GM23338 (cell line): ENCODE results near the gene SCML1.

Source experiments
- CREB1 ChIP-seq: fragments of 250-450 bp; sonication (Bioruptor Pico); IDR thresholded peaks from 2 replicates; pipeline ENCODE4 v1.5.0; 2020; ENCODE audit warnings: low read depth, mild to moderate bottlenecking, moderate library complexity
- EZH2 ChIP-seq: fragments of 200-600 bp; sonication (generic); IDR thresholded peaks from one replicate; pipeline ENCODE4 v1.8.0; 2017; ENCODE audit warnings: antibody characterized with exemption, mild to moderate bottlenecking, low read depth; ENCODE audit not compliant: unreplicated experiment
- EZH2phosphoT487 ChIP-seq: fragments of 200-600 bp; sonication (generic); IDR thresholded peaks from one replicate; pipeline ENCODE4 v1.8.1; 2018; ENCODE audit warnings: antibody characterized with exemption; ENCODE audit not compliant: unreplicated experiment
- JUNB ChIP-seq: IDR thresholded peaks from one replicate; pipeline ENCODE4 v1.6.1; 2016; ENCODE audit warnings: antibody characterized with exemption; ENCODE audit not compliant: unreplicated experiment
- NANOG ChIP-seq: IDR thresholded peaks from 2 replicates; pipeline ENCODE4 v1.6.1; 2016; ENCODE audit warnings: antibody characterized with exemption, borderline replicate concordance
- POLR2AphosphoS5 ChIP-seq: IDR thresholded peaks from 2 replicates; pipeline ENCODE4 v1.6.1; 2016; ENCODE audit warnings: antibody characterized with exemption, low read depth
- STAT1 ChIP-seq: IDR thresholded peaks from one replicate; pipeline ENCODE4 v1.6.1; 2016; ENCODE audit warnings: antibody characterized with exemption; ENCODE audit not compliant: unreplicated experiment
- ZNF114 ChIP-seq: fragments of 250-450 bp; sonication (Bioruptor Pico); IDR thresholded peaks from 2 replicates; pipeline ENCODE4 v1.5.0; 2020; ENCODE audit warnings: mild to moderate bottlenecking, moderate library complexity
- TF ChIP-seq, protein P1 (sequence below), 2 experiments: fragments of 200-600 bp in 1 of 2; sonication (generic) in 1 of 2; conservative IDR thresholded peaks; 2 replicates each; pipeline versions ENCODE4 v1.5.1 to v1.6.1; 2016 to 2017; ENCODE audit warnings: antibody characterized with exemption in 2 of 2, low read depth in 2 of 2, mild to moderate bottlenecking in 2 of 2, moderate library complexity in 1 of 2
- TF ChIP-seq, protein P2 (sequence below): IDR thresholded peaks from 2 replicates; pipeline ENCODE4 v1.6.1; 2016; ENCODE audit warnings: antibody characterized with exemption
- TF ChIP-seq, protein P3 (sequence below): fragments of 250-450 bp; sonication (Bioruptor Pico); IDR thresholded peaks from 2 replicates; pipeline ENCODE4 v1.5.0; 2020; ENCODE audit warnings: mild to moderate bottlenecking, moderate library complexity
- TF ChIP-seq, protein P4 (sequence below): IDR thresholded peaks from one replicate; pipeline ENCODE4 v1.6.1; 2018; ENCODE audit warnings: antibody characterized with exemption; ENCODE audit not compliant: unreplicated experiment

DNA sequence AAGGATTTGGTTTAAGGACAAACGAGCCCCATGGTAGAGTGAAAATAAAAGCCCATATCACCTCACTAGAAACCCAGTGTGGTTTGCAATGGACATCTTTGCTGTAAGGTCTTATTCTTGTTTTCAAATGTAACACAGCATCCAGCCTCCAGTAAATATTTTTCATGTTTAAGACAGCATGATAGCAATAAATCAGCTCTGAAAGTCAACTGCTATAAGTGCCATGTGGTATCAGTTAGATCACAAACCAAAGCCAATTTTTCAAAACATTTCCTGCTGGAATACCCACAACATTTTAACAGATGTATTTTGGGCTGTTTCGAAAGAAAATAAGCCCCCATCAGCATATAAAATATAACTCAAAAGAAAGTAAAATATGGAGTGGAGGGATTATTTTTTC lies 24.0 kb upstream of the SCML1 start:
- TF ChIP-seq, protein P1, sequence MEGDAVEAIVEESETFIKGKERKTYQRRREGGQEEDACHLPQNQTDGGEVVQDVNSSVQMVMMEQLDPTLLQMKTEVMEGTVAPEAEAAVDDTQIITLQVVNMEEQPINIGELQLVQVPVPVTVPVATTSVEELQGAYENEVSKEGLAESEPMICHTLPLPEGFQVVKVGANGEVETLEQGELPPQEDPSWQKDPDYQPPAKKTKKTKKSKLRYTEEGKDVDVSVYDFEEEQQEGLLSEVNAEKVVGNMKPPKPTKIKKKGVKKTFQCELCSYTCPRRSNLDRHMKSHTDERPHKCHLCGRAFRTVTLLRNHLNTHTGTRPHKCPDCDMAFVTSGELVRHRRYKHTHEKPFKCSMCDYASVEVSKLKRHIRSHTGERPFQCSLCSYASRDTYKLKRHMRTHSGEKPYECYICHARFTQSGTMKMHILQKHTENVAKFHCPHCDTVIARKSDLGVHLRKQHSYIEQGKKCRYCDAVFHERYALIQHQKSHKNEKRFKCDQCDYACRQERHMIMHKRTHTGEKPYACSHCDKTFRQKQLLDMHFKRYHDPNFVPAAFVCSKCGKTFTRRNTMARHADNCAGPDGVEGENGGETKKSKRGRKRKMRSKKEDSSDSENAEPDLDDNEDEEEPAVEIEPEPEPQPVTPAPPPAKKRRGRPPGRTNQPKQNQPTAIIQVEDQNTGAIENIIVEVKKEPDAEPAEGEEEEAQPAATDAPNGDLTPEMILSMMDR (conservative IDR thresholded peaks at IDR 0.05; ENCODE audit: low read depth in 2 of 2), result no peak
- TF ChIP-seq EZH2 (no peak), JUNB (no peak), NANOG (no peak), CREB1 (CRISPR knock-in tag) (no peak), POLR2AphosphoS5 (no peak), EZH2phosphoT487 (no peak), STAT1 (no peak), ZNF114 (CRISPR knock-in tag) (no peak)
- TF ChIP-seq, protein P2, sequence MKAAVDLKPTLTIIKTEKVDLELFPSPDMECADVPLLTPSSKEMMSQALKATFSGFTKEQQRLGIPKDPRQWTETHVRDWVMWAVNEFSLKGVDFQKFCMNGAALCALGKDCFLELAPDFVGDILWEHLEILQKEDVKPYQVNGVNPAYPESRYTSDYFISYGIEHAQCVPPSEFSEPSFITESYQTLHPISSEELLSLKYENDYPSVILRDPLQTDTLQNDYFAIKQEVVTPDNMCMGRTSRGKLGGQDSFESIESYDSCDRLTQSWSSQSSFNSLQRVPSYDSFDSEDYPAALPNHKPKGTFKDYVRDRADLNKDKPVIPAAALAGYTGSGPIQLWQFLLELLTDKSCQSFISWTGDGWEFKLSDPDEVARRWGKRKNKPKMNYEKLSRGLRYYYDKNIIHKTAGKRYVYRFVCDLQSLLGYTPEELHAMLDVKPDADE, result no peak
- TF ChIP-seq, protein P3, sequence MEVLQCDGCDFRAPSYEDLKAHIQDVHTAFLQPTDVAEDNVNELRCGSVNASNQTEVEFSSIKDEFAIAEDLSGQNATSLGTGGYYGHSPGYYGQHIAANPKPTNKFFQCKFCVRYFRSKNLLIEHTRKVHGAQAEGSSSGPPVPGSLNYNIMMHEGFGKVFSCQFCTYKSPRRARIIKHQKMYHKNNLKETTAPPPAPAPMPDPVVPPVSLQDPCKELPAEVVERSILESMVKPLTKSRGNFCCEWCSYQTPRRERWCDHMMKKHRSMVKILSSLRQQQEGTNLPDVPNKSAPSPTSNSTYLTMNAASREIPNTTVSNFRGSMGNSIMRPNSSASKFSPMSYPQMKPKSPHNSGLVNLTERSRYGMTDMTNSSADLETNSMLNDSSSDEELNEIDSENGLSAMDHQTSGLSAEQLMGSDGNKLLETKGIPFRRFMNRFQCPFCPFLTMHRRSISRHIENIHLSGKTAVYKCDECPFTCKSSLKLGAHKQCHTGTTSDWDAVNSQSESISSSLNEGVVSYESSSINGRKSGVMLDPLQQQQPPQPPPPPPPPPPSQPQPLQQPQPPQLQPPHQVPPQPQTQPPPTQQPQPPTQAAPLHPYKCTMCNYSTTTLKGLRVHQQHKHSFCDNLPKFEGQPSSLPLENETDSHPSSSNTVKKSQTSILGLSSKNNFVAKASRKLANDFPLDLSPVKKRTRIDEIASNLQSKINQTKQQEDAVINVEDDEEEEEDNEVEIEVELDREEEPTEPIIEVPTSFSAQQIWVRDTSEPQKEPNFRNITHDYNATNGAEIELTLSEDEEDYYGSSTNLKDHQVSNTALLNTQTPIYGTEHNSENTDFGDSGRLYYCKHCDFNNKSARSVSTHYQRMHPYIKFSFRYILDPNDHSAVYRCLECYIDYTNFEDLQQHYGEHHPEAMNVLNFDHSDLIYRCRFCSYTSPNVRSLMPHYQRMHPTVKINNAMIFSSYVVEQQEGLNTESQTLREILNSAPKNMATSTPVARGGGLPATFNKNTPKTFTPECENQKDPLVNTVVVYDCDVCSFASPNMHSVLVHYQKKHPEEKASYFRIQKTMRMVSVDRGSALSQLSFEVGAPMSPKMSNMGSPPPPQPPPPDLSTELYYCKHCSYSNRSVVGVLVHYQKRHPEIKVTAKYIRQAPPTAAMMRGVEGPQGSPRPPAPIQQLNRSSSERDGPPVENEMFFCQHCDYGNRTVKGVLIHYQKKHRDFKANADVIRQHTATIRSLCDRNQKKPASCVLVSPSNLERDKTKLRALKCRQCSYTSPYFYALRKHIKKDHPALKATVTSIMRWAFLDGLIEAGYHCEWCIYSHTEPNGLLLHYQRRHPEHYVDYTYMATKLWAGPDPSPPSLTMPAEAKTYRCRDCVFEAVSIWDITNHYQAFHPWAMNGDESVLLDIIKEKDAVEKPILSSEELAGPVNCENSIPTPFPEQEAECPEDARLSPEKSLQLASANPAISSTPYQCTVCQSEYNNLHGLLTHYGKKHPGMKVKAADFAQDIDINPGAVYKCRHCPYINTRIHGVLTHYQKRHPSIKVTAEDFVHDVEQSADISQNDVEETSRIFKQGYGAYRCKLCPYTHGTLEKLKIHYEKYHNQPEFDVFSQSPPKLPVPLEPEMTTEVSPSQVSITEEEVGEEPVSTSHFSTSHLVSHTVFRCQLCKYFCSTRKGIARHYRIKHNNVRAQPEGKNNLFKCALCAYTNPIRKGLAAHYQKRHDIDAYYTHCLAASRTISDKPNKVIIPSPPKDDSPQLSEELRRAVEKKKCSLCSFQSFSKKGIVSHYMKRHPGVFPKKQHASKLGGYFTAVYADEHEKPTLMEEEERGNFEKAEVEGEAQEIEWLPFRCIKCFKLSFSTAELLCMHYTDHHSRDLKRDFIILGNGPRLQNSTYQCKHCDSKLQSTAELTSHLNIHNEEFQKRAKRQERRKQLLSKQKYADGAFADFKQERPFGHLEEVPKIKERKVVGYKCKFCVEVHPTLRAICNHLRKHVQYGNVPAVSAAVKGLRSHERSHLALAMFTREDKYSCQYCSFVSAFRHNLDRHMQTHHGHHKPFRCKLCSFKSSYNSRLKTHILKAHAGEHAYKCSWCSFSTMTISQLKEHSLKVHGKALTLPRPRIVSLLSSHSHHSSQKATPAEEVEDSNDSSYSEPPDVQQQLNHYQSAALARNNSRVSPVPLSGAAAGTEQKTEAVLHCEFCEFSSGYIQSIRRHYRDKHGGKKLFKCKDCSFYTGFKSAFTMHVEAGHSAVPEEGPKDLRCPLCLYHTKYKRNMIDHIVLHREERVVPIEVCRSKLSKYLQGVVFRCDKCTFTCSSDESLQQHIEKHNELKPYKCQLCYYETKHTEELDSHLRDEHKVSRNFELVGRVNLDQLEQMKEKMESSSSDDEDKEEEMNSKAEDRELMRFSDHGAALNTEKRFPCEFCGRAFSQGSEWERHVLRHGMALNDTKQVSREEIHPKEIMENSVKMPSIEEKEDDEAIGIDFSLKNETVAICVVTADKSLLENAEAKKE (CRISPR knock-in tag), result no peak
- TF ChIP-seq, protein P4, sequence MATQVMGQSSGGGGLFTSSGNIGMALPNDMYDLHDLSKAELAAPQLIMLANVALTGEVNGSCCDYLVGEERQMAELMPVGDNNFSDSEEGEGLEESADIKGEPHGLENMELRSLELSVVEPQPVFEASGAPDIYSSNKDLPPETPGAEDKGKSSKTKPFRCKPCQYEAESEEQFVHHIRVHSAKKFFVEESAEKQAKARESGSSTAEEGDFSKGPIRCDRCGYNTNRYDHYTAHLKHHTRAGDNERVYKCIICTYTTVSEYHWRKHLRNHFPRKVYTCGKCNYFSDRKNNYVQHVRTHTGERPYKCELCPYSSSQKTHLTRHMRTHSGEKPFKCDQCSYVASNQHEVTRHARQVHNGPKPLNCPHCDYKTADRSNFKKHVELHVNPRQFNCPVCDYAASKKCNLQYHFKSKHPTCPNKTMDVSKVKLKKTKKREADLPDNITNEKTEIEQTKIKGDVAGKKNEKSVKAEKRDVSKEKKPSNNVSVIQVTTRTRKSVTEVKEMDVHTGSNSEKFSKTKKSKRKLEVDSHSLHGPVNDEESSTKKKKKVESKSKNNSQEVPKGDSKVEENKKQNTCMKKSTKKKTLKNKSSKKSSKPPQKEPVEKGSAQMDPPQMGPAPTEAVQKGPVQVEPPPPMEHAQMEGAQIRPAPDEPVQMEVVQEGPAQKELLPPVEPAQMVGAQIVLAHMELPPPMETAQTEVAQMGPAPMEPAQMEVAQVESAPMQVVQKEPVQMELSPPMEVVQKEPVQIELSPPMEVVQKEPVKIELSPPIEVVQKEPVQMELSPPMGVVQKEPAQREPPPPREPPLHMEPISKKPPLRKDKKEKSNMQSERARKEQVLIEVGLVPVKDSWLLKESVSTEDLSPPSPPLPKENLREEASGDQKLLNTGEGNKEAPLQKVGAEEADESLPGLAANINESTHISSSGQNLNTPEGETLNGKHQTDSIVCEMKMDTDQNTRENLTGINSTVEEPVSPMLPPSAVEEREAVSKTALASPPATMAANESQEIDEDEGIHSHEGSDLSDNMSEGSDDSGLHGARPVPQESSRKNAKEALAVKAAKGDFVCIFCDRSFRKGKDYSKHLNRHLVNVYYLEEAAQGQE, result no peak
